AG09309 (cell line): ENCODE measurements around the gene SOX13.

Source experiments
- DNase-seq: peaks from one replicate; pipeline ENCODE4 v3.0.0-alpha.2; 2010; ENCODE audit warnings: low read depth
- H3K4me3 ChIP-seq: 2 replicates; pipeline ENCODE4 v1.5.1; 2011; ENCODE audit warnings: mild to moderate bottlenecking, low read depth, low read length, moderate library complexity; ENCODE audit not compliant: control insufficient read depth
- CTCF ChIP-seq: IDR thresholded peaks from 2 replicates; pipeline ENCODE4 v1.5.1; 2011; ENCODE audit warnings: mild to moderate bottlenecking, low read depth, low read length, inconsistent platforms; ENCODE audit not compliant: insufficient read depth, control insufficient read depth; ENCODE audit errors: missing control alignments

SOX13 gene

DNA sequence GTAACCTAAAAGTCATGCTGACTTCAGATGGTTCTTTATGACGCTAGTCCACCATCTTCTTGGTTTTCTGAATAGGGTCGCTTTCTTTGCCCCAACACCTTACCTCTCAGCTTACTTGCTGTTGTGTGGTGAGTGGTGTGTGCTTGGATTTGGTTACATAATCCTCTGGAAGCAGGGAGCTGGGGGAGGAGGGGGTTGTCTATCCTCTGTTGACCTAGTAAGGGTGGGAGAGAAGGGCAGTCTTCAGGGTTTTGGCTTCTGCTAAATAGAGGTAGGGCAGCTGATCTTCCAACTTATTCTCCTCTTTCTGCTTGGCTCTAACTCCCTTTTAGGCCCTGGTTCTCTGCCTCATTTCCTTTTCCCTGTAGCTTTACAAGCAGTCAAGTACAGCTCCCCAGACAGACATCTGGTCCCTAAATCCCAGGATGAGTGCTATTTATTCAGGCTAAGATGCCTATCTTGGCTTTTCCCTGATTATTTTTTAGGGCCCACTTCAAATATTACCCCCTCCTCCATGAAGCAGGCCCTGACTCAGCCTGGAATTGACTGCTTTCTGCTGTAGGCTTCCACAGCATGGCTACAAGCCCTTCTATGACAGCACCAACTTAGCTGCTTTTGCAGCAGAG lies 99.6 kb downstream of the SOX13 start:
- no peak overlapping the region for H3K4me3 ChIP-seq
- no peak for DNase-seq
- TF ChIP-seq CTCF = no peak

DNA sequence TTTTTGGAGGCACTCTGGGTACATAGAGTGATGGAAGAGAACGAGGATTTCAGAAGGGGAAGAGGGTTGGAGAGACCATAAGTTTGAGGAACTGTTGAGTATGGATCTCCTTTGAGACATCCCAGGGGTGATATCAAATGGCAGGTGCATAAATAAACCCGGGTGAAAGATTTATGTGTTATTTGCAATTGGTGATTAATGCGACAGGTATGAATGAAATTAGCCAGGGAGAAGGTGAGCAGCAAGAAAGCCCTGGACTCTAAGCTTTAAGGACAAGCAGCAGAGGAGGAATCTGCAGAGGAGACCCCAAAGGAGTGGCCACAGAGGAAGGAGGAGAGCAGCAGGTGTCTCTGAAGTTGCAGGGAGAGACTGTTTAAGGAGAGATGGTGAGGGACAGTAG lies 102.0 kb downstream of the SOX13 start:
- H3K4me3 ChIP-seq = no peak overlapping the region
- TF ChIP-seq CTCF = no peak
- no peak for DNase-seq

- no peak overlapping the region for H3K4me3 ChIP-seq
- no peak for DNase-seq
- TF ChIP-seq CTCF = no peak
These were observed 103.1 kb downstream of the SOX13 start for GRCh38 chr1:204176049-204176448.

DNA sequence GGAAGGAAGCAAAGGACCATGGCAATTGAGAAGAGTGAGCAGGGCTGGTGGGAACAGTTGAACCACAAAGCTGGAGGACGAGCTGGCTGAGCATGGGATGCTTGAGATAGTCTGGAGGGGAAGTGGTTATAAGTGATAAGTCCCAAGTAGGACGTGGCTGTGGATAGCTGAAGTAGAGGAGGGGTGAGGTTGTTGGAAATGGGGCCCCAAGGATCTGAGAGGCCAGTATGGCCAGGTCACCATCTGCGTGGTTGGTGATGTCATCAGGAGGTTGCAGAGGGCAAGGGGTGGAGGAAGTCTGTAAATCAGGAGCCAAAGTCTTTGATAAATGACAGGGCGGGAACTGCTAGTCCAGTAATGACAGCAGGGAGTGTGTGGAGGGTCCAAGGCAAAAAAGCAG lies 104.2 kb downstream of the SOX13 start:
- no peak overlapping the region for H3K4me3 ChIP-seq
- DNase-seq = no peak
- no peak for TF ChIP-seq CTCF
